ENCODE data around the gene SEMA5A.
A peak's percentile ranks its signal among the peaks of the same experiment; 100 is the strongest.

SEMA5A gene

DNA sequence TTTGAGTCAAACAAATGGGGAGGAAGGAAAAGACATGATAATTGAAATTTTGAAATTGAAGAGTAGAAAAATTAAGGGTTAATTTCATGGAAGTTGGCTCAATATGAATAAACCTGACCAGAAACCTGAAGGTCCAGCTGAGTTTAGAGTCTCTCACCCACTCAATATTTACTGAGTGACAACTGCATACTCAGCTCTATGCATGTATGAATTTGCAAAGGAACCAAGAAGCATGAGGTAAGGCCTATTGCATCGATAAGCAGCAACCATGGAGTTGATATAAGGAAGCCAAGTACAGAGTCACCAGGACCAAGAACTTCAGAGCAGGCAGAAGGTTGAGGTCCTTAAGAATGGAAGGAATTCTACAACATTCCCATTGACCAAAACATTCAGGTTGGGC is 163.4 kb downstream of the SEMA5A start:
- DNase-seq (ENCODE audit: extremely low read depth, low read depth): no peak
- TF ChIP-seq, protein P1, sequence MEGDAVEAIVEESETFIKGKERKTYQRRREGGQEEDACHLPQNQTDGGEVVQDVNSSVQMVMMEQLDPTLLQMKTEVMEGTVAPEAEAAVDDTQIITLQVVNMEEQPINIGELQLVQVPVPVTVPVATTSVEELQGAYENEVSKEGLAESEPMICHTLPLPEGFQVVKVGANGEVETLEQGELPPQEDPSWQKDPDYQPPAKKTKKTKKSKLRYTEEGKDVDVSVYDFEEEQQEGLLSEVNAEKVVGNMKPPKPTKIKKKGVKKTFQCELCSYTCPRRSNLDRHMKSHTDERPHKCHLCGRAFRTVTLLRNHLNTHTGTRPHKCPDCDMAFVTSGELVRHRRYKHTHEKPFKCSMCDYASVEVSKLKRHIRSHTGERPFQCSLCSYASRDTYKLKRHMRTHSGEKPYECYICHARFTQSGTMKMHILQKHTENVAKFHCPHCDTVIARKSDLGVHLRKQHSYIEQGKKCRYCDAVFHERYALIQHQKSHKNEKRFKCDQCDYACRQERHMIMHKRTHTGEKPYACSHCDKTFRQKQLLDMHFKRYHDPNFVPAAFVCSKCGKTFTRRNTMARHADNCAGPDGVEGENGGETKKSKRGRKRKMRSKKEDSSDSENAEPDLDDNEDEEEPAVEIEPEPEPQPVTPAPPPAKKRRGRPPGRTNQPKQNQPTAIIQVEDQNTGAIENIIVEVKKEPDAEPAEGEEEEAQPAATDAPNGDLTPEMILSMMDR (IDR thresholded peaks at IDR 0.05; ENCODE audit: low read depth, low read length): no peak

DNA sequence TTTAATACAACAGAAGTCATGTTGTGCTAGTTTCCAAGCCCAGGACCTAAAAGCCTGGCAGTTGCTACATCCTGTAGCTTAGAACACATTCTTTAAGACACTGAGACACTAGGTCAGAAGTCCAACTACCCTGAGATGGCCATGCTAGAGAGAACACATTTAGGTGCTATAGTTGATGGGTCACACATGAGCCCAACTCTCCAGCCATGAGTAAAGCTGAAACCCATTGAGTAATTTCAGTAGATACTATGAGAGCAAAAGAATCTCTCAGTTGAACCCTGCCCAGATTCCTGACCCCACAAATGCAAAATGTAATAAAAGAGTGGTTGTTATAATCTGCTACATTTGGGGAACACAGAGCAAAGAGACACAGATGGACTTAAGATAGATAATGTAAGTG is 164.4 kb downstream of the SEMA5A start:
- DNase-seq (ENCODE audit: extremely low read depth, low read depth): no peak
- TF ChIP-seq, protein P1 (IDR thresholded peaks at IDR 0.05; ENCODE audit: low read depth, low read length): no peak

DNA sequence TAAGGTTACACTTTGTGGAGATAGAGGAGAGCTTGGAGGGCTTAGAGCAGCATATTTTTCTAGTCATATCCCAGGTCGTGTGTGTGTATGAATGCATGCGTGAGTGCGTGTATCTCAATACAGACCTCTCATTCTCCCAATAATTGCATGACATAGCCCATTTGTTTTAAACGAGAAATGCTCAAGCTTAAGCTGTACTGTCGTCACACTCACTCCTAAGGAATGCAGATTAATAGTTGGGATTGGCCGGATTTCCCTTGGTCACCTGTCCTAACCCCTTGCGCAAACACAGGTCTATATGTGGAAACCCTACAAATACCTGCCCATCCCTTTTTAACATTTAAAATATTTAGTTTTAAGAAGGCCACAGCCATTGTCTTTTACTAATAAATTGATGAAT is 165.8 kb downstream of the SEMA5A start:
- TF ChIP-seq, protein P1 (IDR thresholded peaks at IDR 0.05; ENCODE audit: low read depth, low read length): no peak
- DNase-seq (ENCODE audit: extremely low read depth, low read depth): no peak

DNA sequence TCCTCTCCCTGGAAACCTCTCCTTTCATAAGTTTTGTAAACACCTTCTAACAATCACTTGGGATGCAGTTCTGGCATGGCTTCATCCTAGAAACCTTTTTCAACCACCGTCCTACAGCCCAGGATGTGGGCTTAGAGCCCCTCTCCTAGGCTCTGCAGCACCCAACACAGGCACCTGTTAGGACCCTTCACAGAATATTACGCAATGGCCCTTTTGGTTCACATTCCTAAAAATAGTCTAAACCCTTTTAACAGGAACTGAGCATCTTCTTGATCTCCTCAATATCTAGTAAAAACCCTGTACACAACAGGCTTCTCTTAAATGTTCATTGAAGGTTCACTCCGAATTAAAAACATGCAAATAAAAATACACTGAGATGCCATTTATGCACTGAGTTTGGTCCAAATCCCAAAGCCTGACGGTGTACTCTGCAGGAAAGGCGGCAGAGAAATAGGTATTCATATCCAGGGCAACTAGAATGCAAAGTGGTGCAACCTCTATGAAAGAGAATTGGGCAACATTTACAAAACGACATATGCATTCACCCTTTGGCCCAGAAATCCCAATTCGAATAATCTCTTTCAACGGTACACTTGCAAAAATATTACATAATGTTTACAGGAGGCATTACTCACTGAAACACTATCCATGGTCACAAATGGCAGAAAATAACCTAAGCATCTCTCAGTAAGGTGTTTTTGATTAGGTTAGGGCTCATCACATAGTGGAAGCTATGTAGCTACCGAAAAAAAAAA is 169.3 kb downstream of the SEMA5A start:
- TF ChIP-seq, protein P1 (IDR thresholded peaks at IDR 0.05; ENCODE audit: low read depth, low read length): no peak
- peak; percentile 58 for DNase-seq (ENCODE audit: extremely low read depth, low read depth)

DNA sequence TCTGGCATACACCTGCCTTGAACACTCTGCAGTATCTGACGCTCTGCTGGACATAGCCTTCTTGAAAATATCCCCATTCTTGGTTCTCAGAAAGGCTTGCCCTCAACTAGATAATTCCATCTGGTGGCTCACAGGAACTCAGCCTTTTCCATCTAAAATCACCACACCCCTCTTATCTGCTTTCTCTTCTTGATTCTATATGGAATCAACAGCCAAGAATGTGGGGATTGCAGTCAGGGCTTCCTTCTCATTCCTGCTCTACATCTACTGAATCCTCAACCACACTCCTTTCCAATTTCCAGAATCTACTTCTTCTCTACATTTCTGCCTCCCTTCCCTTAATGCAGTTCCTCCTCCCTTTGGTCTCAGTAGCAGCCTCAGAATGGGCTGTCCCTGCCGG is 170.1 kb downstream of the SEMA5A start:
- DNase-seq (ENCODE audit: extremely low read depth, low read depth): no peak
- TF ChIP-seq, protein P1 (IDR thresholded peaks at IDR 0.05; ENCODE audit: low read depth, low read length): no peak

DNA sequence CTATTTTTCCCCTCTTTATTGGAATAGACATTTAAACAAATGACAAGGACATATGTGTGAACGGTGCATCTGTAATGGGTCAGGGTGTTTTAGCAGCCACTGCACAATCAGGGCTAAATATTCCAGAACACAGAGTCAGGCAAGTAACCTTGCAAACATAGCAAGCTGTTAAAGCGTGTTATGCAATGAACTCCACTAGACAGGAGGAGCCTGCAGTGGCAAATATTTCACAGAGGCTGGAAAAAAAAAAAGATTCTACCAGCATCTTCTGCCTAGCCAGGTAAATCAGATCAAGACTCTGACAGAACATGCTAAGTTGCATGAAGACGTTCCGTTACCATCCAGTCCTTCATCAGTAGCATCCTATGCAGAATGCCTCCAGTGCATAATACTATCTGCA is 171.8 kb downstream of the SEMA5A start:
- TF ChIP-seq, protein P1 (IDR thresholded peaks at IDR 0.05; ENCODE audit: low read depth, low read length): no peak
- DNase-seq (ENCODE audit: extremely low read depth, low read depth): no peak

DNA sequence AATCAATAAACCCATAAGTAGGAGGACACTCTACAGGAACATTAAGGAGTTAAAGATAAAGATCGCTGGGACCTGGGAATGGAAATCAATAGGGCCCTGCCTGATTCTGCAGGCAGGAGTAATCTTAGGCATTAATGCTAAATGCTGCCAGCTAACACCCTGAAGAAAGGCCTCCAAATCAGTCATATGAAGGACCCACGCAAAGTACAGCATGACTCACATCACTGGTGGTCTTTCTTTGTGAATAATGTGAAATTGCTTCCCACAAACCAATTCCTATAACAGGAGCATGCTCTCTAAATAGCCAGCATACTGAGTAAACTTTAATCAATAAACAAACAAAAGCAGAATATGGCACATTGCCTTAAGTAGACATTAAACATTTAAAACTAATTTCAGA is 172.3 kb downstream of the SEMA5A start:
- TF ChIP-seq, protein P1 (IDR thresholded peaks at IDR 0.05; ENCODE audit: low read depth, low read length): no peak
- DNase-seq (ENCODE audit: extremely low read depth, low read depth): no peak

Measured in AG09319 (cell line).